HG03520 (cell line): ENCODE measurements around the gene SYNE3.

Source experiments
- ATAC-seq: cut with Tn5 transposase; IDR thresholded peaks from one replicate; pipeline ENCODE4 v1.9.1; 2021; ENCODE audit warnings: mild to moderate bottlenecking, moderate library complexity; ENCODE audit not compliant: unreplicated experiment

Gene SYNE3

DNA sequence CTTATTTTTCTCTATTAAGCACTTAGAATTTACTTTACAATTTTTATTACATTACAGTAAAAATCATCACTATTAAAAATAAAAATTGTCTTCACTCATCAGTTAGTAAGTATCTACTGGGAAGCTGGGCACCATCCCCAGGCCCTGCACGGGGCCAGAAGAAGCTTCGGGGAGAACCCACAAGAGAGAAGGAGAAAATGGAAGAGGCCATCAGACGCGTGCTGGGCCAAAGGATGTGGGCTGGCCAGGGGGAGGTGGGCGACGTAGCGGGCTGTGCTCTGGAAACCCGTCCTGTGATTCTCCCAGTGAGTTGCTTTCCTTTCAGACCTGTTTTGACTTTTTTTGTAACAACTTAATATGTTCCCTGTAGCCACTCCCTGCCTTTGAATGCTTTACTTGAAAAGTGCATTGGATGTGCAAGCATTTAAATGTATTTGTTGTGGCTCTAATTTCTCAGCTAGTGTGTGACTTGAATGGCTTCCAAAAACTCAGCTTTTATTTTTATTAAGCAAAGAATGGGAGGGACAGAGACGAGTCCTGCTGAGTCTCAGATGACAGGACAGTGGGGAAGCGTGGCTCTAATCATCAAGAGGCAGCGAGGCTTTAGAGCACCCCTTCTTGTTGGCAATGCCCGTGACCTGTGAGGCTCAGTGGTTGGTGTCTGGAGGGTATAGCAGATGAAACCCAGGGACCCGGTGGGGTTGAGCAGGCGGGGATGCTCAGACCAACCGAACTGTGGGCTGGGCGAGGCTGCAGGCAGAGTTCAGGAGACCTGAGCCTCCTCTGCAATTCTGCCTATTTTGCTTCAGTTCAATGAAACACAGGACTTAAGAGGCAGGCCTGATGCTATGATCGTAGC lies 38.8 kb downstream of the SYNE3 start:
- no peak for ATAC-seq

GRCh38 chr14:95476747-95477146 lies 39.7 kb downstream of the SYNE3 start:
- no peak for ATAC-seq

- no peak for ATAC-seq
These were observed 40.8 kb downstream of the SYNE3 start for GRCh38 chr14:95475540-95476240.

- no peak for ATAC-seq
These were observed 41.5 kb downstream of the SYNE3 start for GRCh38 chr14:95474941-95475340.

DNA sequence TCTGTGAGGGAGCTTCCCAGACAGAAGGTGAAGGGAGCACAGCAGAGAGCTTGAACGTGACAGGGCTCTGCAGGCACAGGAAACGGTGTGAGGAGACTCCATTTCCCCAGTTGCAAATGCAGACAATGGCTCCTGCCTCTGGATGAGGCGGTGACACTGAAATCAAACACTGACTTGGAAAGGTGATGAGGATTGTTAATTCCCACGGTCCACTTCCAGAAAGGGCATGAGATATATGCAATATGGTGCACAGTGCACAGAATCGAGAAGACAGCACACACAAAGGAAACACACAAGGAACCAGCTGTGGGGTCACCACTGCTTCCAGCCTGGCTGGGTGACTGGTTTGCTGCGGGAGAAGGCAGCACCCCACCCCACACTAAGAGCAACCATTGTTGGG lies 42.0 kb downstream of the SYNE3 start:
- no peak for ATAC-seq

- no peak for ATAC-seq
These were observed 43.6 kb downstream of the SYNE3 start for GRCh38 chr14:95472819-95473251.

- ATAC-seq: no peak
These were observed 45.0 kb downstream of the SYNE3 start for GRCh38 chr14:95471476-95471875.

DNA sequence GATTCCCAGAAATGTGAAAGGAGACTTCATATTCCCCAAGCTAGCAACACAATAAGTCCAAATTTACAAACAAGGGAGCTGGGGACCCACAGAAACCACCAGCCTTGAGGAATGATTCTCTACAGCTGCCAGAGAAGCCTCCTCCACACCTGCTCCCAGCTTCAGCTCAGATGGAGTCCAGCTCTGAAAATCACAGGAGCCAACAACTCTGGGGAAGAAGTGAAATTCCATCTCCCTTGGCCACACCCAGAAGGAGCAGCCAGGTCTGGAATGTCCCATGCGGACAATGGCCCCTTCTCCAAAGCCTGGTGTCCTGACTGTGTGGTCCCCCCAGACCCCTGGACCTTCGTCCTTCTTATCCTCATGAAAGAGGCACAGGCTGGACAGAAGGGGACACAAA lies 45.4 kb downstream of the SYNE3 start:
- ATAC-seq: no peak

GRCh38 chr14:95469134-95469481 lies 47.3 kb downstream of the SYNE3 start:
- ATAC-seq: no peak

GRCh38 chr14:95468448-95469133 lies 47.9 kb downstream of the SYNE3 start:
- no peak for ATAC-seq

- no peak for ATAC-seq
These were observed 48.8 kb downstream of the SYNE3 start for GRCh38 chr14:95467657-95468056.

DNA sequence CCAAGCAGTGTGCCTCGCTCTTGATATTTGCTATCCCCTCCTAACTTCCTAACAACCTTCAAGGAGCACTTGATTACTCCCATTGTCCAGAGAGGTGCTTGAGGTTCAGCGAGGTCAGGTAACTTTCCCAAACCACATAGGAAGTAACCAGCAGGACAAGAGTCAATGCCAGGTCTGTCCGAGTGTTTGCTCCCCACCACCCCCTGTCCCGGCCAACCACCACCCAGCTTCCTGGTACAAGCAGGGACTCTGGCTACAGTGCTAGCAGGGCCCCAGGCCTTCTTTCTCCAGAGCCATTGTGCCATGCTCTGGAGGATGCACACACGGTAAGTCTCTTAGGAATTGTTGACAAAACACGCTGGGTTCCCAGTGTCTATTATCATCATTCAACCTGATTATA lies 49.2 kb downstream of the SYNE3 start:
- no peak for ATAC-seq
